Suprapubic skin (tissue), 3 donors: ENCODE measurements around the gene FKBP14.

Experiments
- CTCF ChIP-seq, 2 donors: fragments of 200-600 bp in 1 of 2; fragments of 450-650 bp in 1 of 2; sonication (generic) in 1 of 2; IDR thresholded peaks; one replicate each; pipeline ENCODE4 v1.5.1; 2016 to 2019; ENCODE audit warnings: antibody characterized with exemption in 2 of 2, mild to moderate bottlenecking in 1 of 2, moderate library complexity in 1 of 2
- EP300 ChIP-seq: sonication (generic); formaldehyde crosslinking; IDR thresholded peaks from one replicate; pipeline ENCODE4 v1.6.1; 2017; ENCODE audit warnings: antibody characterized with exemption
- POLR2A ChIP-seq, 2 donors: fragments of 450-650 bp; IDR thresholded peaks; one replicate each; pipeline ENCODE4 v1.6.1; 2017; ENCODE audit warnings: antibody characterized with exemption in 2 of 2, mild to moderate bottlenecking in 2 of 2, moderate library complexity in 2 of 2

- TF ChIP-seq POLR2A (IDR thresholded peaks at IDR 0.05) = no peak
- no peak for TF ChIP-seq CTCF (IDR thresholded peaks at IDR 0.05)
- TF ChIP-seq EP300 = no peak
Observed at GRCh38 chr7:29987083-29987482, 39.4 kb downstream of the FKBP14 start.
